Dermis blood vessel endothelial cell (primary cell): ENCODE measurements around the gene DPP4. TPM values are rescaled to one million over a fixed set of nuclear protein-coding genes. Genes with fewer than 3 reads are reported as not detected.
"Not testable (repeated sequence)": the region's sequence is repeated elsewhere in the genome, so short reads cannot be mapped to it uniquely, and the experiment has no call there.

ENCODE experiments used
- DNase-seq: peaks from one replicate; pipeline ENCODE4 v3.0.0; 2010
- total RNA-seq: library from RNA; depleted of rRNA; stranded (reverse); fragments of >200 nt; gene quantifications from 2 replicates; pipeline ENCODE4 v1.2.3, GENCODE V29; 2014

Gene DPP4
- total RNA-seq, 1 donor from 2014 or later, result 84.1 TPM

- no peak for DNase-seq
These were observed 16.6 kb downstream of the DPP4 start for GRCh38 chr2:162057426-162057825.

- DNase-seq, result no peak
These were observed 17.1 kb downstream of the DPP4 start for GRCh38 chr2:162056796-162057399.

GRCh38 chr2:162053808-162054155, 20.2 kb downstream of the DPP4 start:
- DNase-seq, result no peak

- no peak for DNase-seq
These were observed 20.8 kb downstream of the DPP4 start for GRCh38 chr2:162053066-162053807.

GRCh38 chr2:162050513-162050961, 23.5 kb downstream of the DPP4 start:
- DNase-seq, result no peak

- not testable (repeated sequence) for DNase-seq
These were observed 24.9 kb downstream of the DPP4 start for GRCh38 chr2:162049089-162049488.

GRCh38 chr2:162044586-162044985, 29.4 kb downstream of the DPP4 start:
- peak; percentile 9 for DNase-seq

- DNase-seq, result no peak
These were observed 30.9 kb downstream of the DPP4 start for GRCh38 chr2:162043132-162043531.

GRCh38 chr2:162041485-162041884, 32.5 kb downstream of the DPP4 start:
- DNase-seq, result no peak

- DNase-seq, result no peak
These were observed 35.3 kb downstream of the DPP4 start for GRCh38 chr2:162038725-162039124.

- DNase-seq, result no peak
These were observed 36.1 kb downstream of the DPP4 start for GRCh38 chr2:162037886-162038285.

- peak; percentile 5 for DNase-seq
These were observed 36.8 kb downstream of the DPP4 start for GRCh38 chr2:162037028-162037795.

GRCh38 chr2:162035981-162036380, 38.0 kb downstream of the DPP4 start:
- no peak for DNase-seq

- no peak for DNase-seq
These were observed 43.4 kb downstream of the DPP4 start for GRCh38 chr2:162030363-162031190.

GRCh38 chr2:162029287-162029901, 44.6 kb downstream of the DPP4 start:
- peak; percentile 64 for DNase-seq

- no peak for DNase-seq
These were observed 45.5 kb downstream of the DPP4 start for GRCh38 chr2:162028511-162028910.

- DNase-seq, result no peak
These were observed 48.7 kb downstream of the DPP4 start for GRCh38 chr2:162025121-162025911.

GRCh38 chr2:162022290-162022945, 51.6 kb downstream of the DPP4 start:
- DNase-seq, result peak; percentile 16

GRCh38 chr2:162021516-162022058, 52.4 kb downstream of the DPP4 start:
- DNase-seq, result no peak

GRCh38 chr2:162018530-162018929, 55.5 kb downstream of the DPP4 start:
- no peak for DNase-seq

GRCh38 chr2:162017233-162017632, 56.8 kb downstream of the DPP4 start:
- no peak for DNase-seq
